KMS-11 (cell line): Measurements from ENCODE around the gene KCNQ2.

Experiments
- H2AFZ ChIP-seq: fragments of 200-600 bp; sonication (generic); 2 replicates; pipeline ENCODE4 v1.6.1; 2016; ENCODE audit warnings: antibody characterized with exemption, mixed run types, low read depth
- H3K27ac ChIP-seq: fragments of 200-600 bp; sonication (generic); 2 replicates; pipeline ENCODE4 v1.6.1; 2016; ENCODE audit warnings: mild to moderate bottlenecking, mixed run types
- H3K27me3 ChIP-seq: fragments of 200-600 bp; sonication (generic); 2 replicates; pipeline ENCODE4 v1.6.1; 2017; ENCODE audit warnings: mild to moderate bottlenecking, low read depth, mixed run types, moderate library complexity; ENCODE audit not compliant: insufficient read depth
- H3K36me3 ChIP-seq: fragments of 200-600 bp; sonication (generic); 2 replicates; pipeline ENCODE4 v1.6.1; 2017; ENCODE audit warnings: mild to moderate bottlenecking, mixed run types; ENCODE audit not compliant: insufficient read depth
- H3K4me1 ChIP-seq: fragments of 200-600 bp; sonication (generic); 2 replicates; pipeline ENCODE4 v1.6.1; 2016; ENCODE audit warnings: mild to moderate bottlenecking, low read depth, mixed run types; ENCODE audit not compliant: poor library complexity, severe bottlenecking
- H3K4me2 ChIP-seq: fragments of 200-600 bp; sonication (generic); 2 replicates; pipeline ENCODE4 v1.7.0; 2016; ENCODE audit warnings: mild to moderate bottlenecking, mixed run types
- H3K4me3 ChIP-seq: fragments of 200-600 bp; sonication (generic); IDR thresholded peaks from 2 replicates; pipeline ENCODE4 v1.6.1; 2017; ENCODE audit warnings: low read depth, low read length, mixed read lengths; ENCODE audit not compliant: insufficient read depth
- H3K79me2 ChIP-seq: fragments of 200-600 bp; sonication (generic); 2 replicates; pipeline ENCODE4 v1.6.1; 2016; ENCODE audit warnings: low read depth, mixed run types; ENCODE audit not compliant: insufficient read depth
- H3K9ac ChIP-seq: fragments of 200-600 bp; sonication (generic); 2 replicates; pipeline ENCODE4 v1.6.1; 2016; ENCODE audit warnings: mild to moderate bottlenecking, mixed run types
- H4K20me1 ChIP-seq: fragments of 200-600 bp; sonication (generic); 2 replicates; pipeline ENCODE4 v1.6.1; 2016; ENCODE audit warnings: mild to moderate bottlenecking, mixed run types; ENCODE audit not compliant: insufficient read depth
- CTCF ChIP-seq: fragments of 200-600 bp; sonication (generic); conservative IDR thresholded peaks from 2 replicates; pipeline ENCODE4 v1.6.1; 2017; ENCODE audit warnings: low read depth, mild to moderate bottlenecking, antibody characterized with exemption, low read length, moderate library complexity, mixed read lengths

KCNQ2 gene

GRCh38 chr20:63397155-63397843, 75.2 kb downstream of the KCNQ2 start:
- no peak for TF ChIP-seq CTCF
- Histone ChIP-seq H3K27ac (no peak overlapping the region), H3K4me2 (no peak overlapping the region), H3K79me2 (no peaks in the 10 kb centered on the region), H3K36me3 (no peaks in the 10 kb centered on the region), H4K20me1 (no peaks in the 10 kb centered on the region), H3K9ac (no peak overlapping the region), H3K4me3 (no peak overlapping the region), H2AFZ (no peak overlapping the region), H3K27me3 (peaks cover 98% of the 10 kb centered on the region), H3K4me1 (no peaks in the 10 kb centered on the region)

- Histone ChIP-seq H3K27ac (no peak overlapping the region), H3K79me2 (no peaks in the 10 kb centered on the region), H3K4me1 (no peaks in the 10 kb centered on the region), H3K4me3 (no peak overlapping the region), H4K20me1 (no peaks in the 10 kb centered on the region), H3K27me3 (peaks cover 98% of the 10 kb centered on the region), H3K36me3 (no peaks in the 10 kb centered on the region), H3K4me2 (no peak overlapping the region), H2AFZ (no peak overlapping the region), H3K9ac (no peak overlapping the region)
- TF ChIP-seq CTCF = no peak
Observed at GRCh38 chr20:63396300-63396699, 76.2 kb downstream of the KCNQ2 start.

GRCh38 chr20:63395723-63396122, 76.7 kb downstream of the KCNQ2 start:
- H4K20me1 ChIP-seq = no peaks in the 10 kb centered on the region

GRCh38 chr20:63394920-63395455, 77.5 kb downstream of the KCNQ2 start:
- no peak overlapping the region for H3K4me2 ChIP-seq
- H3K27me3 ChIP-seq = peaks cover 98% of the 10 kb centered on the region
- H4K20me1 ChIP-seq = no peaks in the 10 kb centered on the region

More at GRCh38 chr20:63395723-63396122, 76.7 kb downstream of the KCNQ2 start:
- Histone ChIP-seq H3K4me2 (no peak overlapping the region), H3K36me3 (no peaks in the 10 kb centered on the region), H3K9ac (no peak overlapping the region), H2AFZ (no peak overlapping the region), H3K27me3 (peaks cover 98% of the 10 kb centered on the region), H3K79me2 (no peaks in the 10 kb centered on the region), H3K27ac (no peak overlapping the region), H3K4me1 (no peaks in the 10 kb centered on the region), H3K4me3 (no peak overlapping the region)
- no peak for TF ChIP-seq CTCF

More at GRCh38 chr20:63394920-63395455, 77.5 kb downstream of the KCNQ2 start:
- no peaks in the 10 kb centered on the region for H3K79me2 ChIP-seq
- no peak overlapping the region for H3K27ac ChIP-seq
- H2AFZ ChIP-seq = no peak overlapping the region
- H3K9ac ChIP-seq = no peak overlapping the region
- H3K4me3 ChIP-seq = no peak overlapping the region
- H3K4me1 ChIP-seq = no peaks in the 10 kb centered on the region
- no peak for TF ChIP-seq CTCF
- H3K36me3 ChIP-seq = no peaks in the 10 kb centered on the region
